ENCODE data around the gene PPP1R14C.

DNA sequence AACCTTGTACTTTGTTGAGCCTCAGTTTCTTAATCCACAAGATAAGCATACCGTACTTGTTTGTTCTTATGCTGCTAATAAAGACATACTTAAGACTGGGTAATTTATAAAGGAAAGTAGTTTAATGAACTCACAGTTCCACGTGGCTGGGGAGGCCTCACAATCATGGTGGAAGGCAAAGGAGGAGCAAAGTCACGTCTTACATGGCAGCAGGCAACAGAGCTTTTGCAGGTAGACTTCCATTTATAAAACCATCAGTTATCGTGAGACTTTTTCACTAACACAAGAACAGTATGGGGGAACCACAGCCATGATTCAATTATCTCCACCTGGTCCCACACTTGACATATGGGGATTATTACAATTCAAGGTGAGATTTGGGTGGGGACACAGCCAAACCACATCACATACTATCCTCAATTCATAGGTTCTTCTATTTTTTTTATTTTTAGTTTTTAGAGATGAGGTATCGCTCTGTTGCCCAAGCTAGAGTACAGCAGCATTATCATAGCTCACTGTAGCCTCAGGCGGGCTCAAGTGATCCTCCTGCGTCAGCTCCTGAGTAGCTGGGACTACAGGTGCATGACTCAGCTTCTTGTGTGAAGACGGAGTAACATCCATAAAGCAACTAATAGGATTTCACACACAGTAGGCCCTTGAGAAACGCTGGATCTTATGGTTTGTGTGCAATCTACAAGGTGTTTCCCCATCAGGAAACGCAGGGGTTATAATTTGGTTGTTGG lies 149.3 kb downstream of the PPP1R14C start:
- TF ChIP-seq, protein P1, sequence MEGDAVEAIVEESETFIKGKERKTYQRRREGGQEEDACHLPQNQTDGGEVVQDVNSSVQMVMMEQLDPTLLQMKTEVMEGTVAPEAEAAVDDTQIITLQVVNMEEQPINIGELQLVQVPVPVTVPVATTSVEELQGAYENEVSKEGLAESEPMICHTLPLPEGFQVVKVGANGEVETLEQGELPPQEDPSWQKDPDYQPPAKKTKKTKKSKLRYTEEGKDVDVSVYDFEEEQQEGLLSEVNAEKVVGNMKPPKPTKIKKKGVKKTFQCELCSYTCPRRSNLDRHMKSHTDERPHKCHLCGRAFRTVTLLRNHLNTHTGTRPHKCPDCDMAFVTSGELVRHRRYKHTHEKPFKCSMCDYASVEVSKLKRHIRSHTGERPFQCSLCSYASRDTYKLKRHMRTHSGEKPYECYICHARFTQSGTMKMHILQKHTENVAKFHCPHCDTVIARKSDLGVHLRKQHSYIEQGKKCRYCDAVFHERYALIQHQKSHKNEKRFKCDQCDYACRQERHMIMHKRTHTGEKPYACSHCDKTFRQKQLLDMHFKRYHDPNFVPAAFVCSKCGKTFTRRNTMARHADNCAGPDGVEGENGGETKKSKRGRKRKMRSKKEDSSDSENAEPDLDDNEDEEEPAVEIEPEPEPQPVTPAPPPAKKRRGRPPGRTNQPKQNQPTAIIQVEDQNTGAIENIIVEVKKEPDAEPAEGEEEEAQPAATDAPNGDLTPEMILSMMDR (IDR thresholded peaks at IDR 0.05) = no peak
- no peak for TF ChIP-seq EZH2 (IDR thresholded peaks at IDR 0.05)

Measured in neural progenitor cell (in vitro differentiated cells).